NCI-H748 treated with DMSO at 0.1 percent for 48 hours (cell line): ENCODE measurements around the gene TMEM151B.

Experiments used
- DNase-seq: peaks from one replicate; lab custom pipeline; 2025; lab: John Stamatoyannopoulos, UW

The TMEM151B gene

DNA sequence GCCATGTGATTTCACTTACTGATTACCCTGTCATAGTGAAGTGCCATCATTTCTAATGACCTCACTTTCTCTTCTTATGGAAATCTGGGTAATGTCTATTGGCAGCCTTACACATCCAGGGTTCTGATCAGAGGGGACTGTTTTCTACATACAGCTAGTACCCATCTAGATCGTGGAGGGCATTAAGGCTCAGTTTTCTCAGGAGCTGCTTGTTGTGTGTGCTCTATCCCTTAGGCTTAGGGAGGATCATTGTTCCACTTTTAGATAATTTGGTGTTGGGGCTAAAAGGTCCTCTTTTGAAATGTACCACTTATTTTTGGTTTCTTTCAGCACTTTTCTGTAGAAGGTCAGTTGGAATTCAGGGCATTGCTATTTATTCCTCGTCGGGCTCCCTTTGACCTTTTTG, 19.5 kb upstream of the TMEM151B start:
- DNase-seq, result no peak

DNA sequence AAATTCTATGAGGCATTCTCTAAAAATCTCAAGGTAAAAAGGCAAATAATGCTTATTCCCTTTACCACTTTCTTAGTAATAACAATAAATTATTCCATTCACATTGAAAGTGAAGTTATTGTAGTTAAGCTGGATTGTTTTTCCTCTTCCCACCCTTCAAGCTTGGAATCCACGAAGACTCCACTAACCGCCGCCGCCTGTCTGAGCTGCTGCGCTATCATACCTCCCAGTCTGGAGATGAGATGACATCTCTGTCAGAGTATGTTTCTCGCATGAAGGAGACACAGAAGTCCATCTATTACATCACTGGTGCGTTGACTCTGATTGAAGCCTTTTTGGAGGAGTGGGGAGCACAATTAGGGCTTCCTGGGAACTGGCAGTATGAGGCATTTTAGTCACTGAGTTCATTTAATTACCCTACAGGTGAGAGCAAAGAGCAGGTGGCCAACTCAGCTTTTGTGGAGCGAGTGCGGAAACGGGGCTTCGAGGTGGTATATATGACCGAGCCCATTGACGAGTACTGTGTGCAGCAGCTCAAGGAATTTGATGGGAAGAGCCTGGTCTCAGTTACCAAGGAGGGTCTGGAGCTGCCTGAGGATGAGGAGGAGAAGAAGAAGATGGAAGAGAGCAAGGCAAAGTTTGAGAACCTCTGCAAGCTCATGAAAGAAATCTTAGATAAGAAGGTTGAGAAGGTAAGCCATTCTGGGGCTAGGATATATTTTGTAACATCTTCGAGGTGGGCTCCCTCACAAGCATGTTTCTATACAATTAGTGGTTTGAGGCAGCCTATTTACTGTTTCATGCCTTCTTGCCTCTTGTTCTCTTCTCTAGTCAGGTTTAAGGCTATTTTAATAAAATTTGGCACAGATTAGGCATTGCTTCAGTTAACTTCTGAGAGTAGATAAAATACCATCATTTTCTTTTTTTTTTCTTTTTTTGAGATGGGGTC, 18.4 kb upstream of the TMEM151B start:
- DNase-seq, result no peak

DNA sequence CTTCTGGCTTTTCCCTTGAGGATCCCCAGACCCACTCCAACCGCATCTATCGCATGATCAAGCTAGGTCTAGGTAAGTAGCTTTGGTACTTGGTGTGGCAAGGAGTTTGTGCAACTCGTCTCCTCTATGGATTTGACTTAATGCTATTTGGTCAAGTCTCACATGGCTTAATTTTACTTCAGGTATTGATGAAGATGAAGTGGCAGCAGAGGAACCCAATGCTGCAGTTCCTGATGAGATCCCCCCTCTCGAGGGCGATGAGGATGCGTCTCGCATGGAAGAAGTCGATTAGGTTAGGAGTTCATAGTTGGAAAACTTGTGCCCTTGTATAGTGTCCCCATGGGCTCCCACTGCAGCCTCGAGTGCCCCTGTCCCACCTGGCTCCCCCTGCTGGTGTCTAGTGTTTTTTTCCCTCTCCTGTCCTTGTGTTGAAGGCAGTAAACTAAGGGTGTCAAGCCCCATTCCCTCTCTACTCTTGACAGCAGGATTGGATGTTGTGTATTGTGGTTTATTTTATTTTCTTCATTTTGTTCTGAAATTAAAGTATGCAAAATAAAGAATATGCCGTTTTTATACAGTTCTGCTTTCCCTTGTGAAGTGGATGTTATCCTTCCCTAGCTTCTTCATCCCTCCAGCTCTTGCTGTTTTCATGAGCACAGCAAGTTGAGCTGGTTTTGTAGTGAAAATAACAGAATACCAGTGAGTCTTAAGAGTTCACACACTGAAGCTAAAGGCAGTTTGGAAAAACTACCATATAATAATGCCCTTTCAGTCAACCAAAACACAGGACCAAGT, 16.7 kb upstream of the TMEM151B start:
- DNase-seq, result no peak

DNA sequence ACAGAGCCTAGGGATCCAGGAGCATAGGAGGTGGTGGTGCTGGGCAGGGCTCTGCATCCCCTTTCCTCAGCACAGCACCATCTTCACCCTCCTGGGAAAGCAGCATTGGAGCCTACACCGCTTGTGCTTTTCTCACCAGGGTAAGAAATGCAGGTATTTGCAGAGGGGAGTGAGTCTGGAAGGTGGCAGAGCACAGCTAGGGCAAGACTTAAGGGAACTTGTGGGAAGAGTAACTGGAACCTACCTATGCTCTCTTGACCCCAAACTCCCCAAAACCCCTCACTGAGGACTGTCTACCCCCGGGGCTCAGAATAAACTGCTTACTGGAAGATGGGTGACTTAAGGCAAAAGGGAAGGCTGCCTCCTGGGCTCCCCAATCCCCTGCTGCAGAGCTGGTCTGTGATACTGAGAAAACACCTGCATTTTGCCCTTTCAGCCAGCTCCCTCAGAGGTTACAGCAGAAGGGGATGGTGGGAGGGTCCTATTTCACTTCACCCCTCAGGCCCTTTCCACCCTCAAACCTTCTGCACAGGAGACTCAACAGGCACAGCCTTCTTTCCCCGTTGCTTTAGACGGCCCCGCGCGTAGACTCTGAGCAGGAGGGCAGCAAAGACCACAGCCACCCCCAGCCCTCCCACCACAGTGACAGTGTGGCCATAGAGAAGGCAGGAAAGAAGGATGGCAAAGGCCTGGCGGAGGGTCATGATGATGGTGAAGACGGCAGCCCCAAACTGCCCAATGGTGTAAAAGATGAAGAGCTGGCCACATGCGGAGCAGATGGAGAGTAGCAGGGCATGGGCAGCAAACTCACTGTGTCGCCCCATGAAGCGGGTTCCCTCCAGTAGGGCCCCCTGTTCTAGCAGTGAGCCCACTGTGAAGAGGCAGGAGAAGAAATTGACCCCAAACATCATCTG, 15.8 kb upstream of the TMEM151B start:
- DNase-seq, result no peak

DNA sequence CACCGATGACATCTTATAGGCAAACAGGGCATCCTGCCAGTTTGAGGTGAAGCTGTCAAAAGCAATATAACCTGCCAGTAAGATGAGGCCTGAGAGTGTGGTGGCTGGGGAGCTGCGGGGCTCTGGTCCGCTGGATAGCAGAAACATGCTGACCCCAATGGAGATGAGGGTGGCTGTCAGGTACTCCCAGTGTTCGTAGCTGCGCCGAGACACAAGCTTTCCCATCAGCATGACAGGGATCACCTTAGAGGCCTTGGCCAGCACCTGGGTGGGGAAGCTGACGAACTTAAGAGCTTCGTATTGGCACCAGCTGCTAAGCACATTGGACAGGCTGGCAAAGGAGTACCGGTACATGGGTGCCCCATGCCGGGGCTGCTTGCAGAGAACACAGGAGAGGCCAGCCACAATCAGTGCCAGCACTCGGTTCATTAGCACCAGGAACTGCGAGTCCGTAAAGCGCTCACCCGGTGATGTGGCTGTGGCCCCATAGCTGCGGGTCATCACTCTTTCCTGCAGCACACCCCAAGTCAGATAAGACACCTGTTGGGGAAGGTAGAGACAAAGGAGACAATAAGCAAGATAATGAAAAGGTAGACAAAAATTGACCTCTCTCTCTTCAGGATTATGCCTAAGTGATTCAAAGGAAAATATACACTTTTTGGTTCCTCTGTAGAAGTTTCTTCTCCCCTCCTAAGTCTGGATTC, 15.0 kb upstream of the TMEM151B start:
- DNase-seq, result no peak

DNA sequence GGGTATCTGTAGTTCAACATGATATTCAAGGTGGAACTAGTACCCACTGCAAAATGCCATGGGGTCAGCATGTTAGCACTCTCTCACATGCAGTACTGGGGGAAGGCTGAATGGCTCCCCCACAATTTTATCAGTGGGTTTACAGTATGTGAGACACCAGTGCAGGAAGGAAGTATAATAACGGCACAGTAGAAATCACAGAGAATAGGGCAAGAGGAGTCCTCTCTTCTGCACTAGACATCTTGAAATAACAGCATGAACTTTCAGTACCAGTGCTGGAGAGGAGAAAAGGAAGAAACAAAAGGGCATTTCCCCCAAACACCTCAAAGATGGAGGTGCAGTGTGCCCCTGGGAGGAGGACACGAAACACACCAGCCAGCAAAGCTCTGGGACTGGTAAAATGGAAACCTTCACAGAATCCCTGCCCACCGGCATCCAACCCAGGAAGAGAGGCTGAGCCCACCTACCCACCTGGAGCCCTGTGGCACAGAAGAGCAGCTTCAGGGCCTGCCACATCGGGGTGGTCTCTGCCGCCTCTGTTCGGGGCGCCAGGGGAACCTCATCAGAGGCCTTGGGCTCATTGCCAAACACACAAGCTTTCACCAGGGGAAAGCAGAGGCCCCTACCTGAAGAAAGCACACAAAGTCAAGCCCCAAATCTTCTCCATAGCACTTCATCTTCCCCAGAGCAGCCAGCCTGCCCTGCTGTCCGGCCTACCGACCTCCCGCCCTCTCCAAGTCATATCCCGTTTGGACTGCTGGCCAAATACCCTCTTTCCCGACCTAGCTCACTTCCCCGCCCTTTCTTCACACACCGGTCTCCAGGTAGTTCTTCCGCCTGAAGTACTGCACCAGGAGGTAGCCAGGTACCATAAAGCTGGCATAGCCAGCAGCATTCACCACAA, 14.1 kb upstream of the TMEM151B start:
- DNase-seq, result no peak

DNA sequence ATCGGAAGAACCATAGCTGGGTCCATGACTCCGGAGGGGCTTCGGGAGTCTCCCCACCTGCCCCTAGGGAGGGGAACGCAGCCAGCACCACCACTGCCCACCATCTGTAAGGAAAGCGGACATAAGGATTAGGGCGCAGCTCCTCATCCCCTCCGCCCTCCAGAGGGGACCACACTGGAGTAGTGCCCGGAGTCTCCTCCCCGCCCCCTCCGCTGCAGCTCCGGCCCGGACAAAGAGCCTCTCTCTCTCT, 13.6 kb upstream of the TMEM151B start:
- no peak for DNase-seq

DNA sequence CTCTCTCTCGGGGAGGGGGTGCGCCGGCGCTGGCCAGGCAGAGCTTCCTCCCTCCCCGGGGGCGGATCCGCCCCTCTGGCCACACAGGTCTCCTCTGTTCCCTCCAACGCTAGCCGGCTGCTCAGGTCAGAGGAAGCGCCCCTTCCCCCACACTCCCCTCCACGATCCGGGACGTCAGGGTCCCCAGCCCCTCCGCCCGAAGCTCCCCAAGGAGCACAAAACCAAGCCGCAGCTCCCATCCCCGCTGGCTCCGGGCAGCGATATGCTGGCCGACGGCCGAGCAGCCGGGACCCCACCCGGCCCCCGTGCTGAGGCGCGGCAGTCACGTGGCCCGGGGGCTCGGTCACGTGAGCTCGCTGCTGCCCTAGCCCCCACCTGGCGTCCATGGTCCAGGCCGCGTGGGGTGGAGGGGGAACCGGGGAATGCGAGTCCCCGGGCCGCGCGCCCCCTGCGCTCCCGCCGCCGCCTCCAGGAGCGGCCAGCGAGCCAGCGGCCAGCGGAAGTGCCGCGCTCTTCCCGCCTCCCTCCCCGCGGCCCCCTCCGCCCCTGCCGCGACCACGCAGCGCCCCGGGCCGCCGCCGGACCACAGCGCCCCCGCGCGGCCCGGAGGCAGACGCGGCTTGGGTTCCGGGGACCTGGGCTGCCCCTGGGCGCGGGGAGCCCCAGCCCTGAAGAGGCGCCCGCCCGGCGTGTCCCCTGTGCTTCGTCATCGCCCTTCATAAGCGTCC, 13.1 kb upstream of the TMEM151B start, which contains the start of gene SLC35B2:
Gene SLC35B2, minus strand, starts transcription at position 504 of the 728 bp plus-strand sequence. Its CDS starts 118 bp downstream, at position 386.
- peak; percentile 84 for DNase-seq

DNA sequence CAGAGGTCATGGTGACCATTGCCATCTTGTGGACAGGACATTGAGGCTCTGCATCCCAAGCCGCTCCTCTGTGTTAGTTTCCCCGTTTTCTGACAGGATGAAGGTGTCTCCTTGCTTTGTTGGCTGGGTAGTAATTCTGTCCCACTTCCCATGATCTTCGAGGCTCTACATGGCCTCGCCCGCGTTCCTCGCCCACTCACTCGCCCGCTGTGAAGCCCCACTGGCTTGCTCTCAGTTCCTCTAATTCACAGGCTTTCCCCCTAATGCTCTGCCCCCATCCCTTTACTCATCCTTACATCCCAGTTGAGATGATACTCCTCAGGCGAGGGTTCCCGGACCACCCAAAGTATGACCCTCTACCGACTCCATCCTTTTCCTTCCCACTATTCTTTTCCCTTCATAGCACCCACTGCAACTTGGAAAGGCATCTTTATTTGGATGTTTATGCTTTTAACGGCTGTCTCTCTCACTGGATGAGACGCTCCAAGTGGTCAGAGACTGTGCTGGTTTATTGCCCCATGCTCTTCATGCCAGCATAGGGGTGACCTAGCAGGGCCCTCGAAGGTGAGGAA, 12.4 kb upstream of the TMEM151B start:
- no peak for DNase-seq

DNA sequence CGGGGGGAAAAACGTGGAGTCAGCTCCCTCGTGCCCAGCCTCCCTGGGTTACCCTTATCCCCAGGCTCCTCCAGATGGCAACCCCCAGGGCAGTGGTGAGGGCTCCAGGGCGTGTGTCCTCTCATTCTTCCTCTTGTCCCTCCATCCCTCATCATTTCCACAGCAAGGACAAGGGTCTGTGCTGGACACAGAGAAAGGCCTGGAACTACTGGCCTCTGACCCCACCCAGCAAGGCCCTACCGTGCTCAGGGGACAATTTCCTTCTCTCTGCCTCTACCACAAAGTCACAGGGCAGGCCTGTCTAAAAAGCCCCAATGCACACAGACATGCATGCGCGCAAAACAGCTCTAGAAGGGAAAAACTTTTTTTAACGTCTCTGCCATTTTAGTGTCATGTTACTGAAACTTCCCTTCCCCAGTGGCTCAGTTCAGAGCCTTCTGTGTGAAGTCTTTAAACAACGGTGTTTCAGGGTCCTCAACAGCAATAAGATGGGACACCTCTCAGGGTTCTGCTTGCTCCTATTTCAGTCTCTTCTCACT, 11.9 kb upstream of the TMEM151B start:
- DNase-seq, result no peak

DNA sequence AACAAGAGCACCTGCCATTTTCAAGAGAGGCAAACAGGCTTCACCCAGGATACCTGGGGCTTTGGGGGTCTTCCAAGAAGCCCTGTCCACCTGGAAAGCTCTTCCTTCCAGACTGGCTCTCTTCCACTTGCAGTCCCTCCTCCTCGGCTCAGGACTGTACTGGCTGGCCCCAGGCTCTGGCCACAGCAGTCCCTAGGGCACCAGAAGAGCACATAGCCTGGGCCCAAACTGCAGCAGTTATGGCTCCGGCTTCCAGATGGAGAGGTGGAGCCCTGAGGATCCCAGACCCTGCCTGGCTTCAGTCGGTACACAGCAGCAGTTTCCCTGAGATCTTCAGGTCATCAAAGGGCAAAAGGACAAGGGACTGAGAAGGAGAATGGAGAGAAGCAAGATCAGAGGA, 11.3 kb upstream of the TMEM151B start:
- DNase-seq, result no peak

DNA sequence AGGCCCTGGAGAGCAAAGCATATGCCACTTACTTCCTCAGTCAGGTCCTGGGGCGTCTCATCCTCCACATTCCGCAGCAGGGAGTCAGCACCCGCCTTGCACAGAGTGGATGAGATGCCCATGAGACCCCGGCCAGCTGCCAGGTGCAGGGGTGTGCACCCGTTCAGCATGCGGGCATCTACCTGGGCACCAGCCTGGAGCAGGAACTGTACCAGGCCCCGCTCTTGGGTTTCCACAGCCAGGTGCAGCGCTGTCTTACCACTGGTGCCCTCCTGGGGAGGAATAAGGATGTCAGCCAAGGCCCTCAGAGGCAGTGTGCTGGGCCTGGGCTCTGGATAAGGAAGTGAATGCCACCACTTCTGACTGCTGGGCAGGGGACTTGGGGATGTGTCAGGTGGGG, 10.2 kb upstream of the TMEM151B start:
- DNase-seq, result no peak

DNA sequence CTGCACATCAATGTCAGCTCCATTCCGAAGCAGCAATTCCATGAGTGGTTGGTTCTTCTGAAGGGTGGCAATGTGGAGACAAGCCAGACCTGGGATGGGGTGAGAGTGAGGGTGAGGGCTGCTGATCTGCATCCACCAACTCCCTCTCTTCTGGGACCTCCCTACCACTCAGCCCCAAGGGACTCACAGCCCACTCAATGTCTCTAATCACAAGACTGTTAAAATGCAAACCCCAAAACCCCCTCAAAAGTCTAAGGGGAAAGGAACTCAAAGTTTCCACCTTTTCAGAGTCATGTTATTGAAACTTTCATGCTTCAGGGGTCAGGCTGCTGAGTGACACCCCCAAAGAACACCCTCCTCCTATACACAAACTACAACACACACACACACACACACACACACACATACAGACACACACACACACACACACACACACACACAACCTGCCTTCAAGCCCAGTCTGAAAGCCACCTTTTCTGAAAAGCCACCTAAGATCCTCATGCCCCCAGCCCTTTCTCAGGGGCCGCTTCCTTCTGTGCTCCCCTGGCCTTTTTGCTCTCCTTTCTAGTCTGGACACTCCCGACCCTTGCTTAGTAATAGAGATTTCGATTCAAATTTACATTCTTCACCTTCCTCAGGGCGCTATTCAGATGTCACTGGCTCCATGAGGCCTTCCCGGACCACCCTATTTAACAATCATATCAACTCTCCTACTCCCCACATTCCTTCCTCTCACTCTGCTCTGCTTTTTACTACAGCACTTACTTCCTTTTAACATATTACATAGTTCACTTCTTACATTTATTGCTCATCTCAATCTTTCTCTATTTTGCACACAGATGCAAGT, 9.6 kb upstream of the TMEM151B start:
- DNase-seq, result no peak

DNA sequence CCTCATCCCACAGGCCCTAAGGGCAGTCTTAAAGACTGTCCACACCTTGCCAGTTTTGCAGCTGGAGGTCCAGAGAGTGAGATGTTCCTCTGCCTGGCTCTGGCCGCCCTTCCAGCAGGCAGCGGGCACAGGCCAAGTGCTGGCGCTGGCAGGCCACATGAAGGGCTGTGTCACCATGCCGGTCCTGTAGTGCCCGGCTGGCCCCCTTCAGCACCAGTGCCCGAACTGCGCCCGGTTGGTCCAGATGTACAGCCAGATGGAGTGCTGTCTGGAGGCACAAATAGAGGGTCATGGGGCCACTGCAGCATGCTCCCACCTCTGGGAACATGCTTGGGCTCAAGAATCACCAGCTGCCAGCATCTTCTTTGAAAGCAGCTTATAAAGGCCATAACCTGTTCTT, 8.7 kb upstream of the TMEM151B start:
- DNase-seq, result no peak

DNA sequence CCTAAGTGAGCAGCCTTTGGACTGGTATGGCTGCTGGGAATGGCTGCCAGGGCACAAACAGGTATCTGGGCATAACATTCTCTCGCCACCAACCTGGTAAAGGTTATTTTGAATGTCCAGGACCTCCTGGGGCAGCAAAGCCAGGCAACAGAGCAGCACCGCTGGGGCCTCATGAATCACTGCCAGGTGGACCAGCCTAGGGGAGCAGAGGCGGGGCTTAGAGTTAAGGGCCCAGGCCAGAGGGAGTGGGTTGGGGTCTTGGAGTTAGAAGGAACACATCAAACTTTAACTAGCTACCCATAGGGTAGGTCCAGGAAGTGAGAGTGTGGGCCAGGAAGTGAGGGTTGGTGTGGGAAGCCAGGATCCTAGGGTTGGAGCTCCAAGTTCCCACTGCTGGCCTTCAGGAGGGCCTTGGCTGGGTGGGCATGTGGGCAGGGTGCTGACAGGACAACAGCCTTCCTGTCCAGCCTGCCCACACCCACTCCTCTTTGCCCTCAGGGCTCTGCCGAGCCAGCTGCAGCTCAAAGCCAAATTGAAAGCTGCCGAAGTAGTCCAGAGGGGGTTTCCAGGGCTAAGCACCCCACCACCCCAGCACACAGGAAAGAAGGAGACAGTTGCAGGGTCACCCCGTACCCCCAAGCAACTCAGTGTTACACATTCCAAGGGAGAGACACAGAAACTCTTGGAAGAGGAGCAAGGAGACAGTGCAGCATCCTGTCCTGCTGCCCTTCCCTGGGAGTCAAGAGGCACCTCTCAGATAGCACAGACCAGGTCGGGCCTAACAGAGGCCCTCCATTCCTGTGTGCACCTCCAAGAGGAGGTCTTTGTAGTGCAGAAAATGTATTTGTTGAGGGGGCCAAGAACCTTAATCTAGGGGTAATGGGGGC, 7.5 kb upstream of the TMEM151B start:
- DNase-seq, result no peak

DNA sequence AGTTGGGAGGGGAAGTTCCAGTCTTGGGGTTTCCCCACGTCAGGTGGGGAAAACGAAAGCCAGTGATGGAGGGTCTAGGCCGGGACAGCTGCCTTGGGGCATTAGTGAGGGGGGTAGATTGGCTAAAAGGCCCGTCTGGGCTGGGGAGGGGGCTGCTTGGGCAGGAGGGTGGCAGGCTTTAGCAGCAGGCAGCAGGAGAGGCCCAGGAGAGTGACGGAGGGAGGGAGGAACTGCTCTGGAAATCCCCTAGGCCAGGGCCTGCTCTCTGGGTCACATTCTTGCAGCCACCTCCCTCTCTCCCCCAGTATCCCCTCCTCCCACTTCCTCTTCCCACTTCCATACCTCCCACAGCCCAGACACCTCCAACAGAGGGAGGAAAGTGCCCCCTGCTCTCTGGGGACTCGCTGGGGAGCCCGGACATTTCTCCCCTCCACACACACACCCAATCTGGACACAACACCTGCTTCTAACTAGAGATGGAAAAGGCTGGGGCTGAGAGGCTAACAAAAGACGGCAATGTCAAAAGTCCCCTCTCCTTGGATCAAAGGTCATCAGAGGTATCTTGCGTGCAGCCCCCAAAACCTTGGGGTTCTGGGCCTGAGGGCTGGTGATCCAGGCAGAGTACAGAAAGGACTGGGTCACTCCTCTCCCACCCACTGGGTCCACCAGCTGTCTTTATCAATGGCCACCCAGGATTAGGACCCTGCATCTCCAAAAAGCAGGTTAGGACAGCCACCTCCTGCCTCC, 6.7 kb upstream of the TMEM151B start:
- no peak for DNase-seq
